CD14-positive monocyte (primary cell): ENCODE results near the gene TMEM45A. TPM values are rescaled to one million over a fixed set of nuclear protein-coding genes. Genes with fewer than 3 reads are reported as not detected.

Experiments
- DNase-seq, 3 donors: peaks; one replicate each; pipeline ENCODE4 v3.0.0-alpha.2; 2011 to 2022
- H2AFZ ChIP-seq: 2 replicates; pipeline ENCODE4 v1.6.0; 2012; ENCODE audit warnings: mild to moderate bottlenecking, low read depth, low read length, inconsistent platforms; ENCODE audit not compliant: insufficient read depth, poor library complexity, severe bottlenecking
- H3K27ac ChIP-seq, 2 donors: 1 replicate in 1 of 2; 2 replicates in 1 of 2; pipeline ENCODE4 v1.5.1; 2012 to 2013; ENCODE audit warnings: low read length in 2 of 2, control low read depth in 1 of 2, inconsistent platforms in 1 of 2, low read depth in 1 of 2, mild to moderate bottlenecking in 1 of 2
- H3K27me3 ChIP-seq, 2 donors: one replicate each; pipeline versions ENCODE4 v1.6.0 to v1.6.1; 2011 to 2013; ENCODE audit warnings: low read length in 2 of 2; ENCODE audit not compliant: control insufficient read depth in 2 of 2, insufficient read depth in 2 of 2
- H3K36me3 ChIP-seq, 2 donors: replicated peaks in 1 of 2; 1 replicate in 1 of 2; 2 replicates in 1 of 2; pipeline versions ENCODE4 v1.5.1 to v1.6.1; 2012 to 2013; ENCODE audit warnings: low read length in 2 of 2, control low read depth in 1 of 2, inconsistent platforms in 1 of 2, mild to moderate bottlenecking in 1 of 2; ENCODE audit not compliant: insufficient read depth in 2 of 2, control insufficient read depth in 1 of 2
- H3K4me1 ChIP-seq, 2 donors: 1 replicate in 1 of 2; 2 replicates in 1 of 2; pipeline versions ENCODE4 v1.5.1 to v1.6.1; 2012 to 2013; ENCODE audit warnings: low read length in 2 of 2, control low read depth in 1 of 2, inconsistent platforms in 1 of 2, mild to moderate bottlenecking in 1 of 2, moderate library complexity in 1 of 2; ENCODE audit not compliant: insufficient read depth in 2 of 2, control insufficient read depth in 1 of 2
- H3K4me2 ChIP-seq: replicated peaks from 2 replicates; pipeline ENCODE3; 2012; ENCODE audit warnings: low read length, moderate library complexity, mild to moderate bottlenecking; ENCODE audit not compliant: poor library complexity, severe bottlenecking; ENCODE audit errors: extremely low read depth
- H3K4me3 ChIP-seq, 3 experiments: fragments of 200-600 bp in 1 of 3; sonication (generic) in 1 of 3; replicated peaks in 1 of 3; 1 replicate in 2 of 3; 2 replicates in 1 of 3; pipeline ENCODE4 v1.5.1; 2011 to 2013; ENCODE audit warnings: low read length in 3 of 3, mild to moderate bottlenecking in 3 of 3, control low read depth in 2 of 3, low read depth in 2 of 3, inconsistent platforms in 1 of 3, moderate library complexity in 1 of 3
- H3K79me2 ChIP-seq: 2 replicates; pipeline ENCODE4 v1.6.0; 2012; ENCODE audit warnings: mild to moderate bottlenecking, control low read depth, inconsistent platforms, low read length, moderate library complexity; ENCODE audit not compliant: insufficient read depth
- H3K9ac ChIP-seq: 2 replicates; pipeline ENCODE4 v1.6.0; 2017; ENCODE audit warnings: low read length, mild to moderate bottlenecking; ENCODE audit not compliant: insufficient read depth, poor library complexity, severe bottlenecking
- H3K9me3 ChIP-seq, 2 donors: replicated peaks in 1 of 2; 1 replicate in 1 of 2; 2 replicates in 1 of 2; pipeline versions ENCODE4 v1.5.1 to v1.6.1; 2012 to 2013; ENCODE audit warnings: low read length in 2 of 2, control low read depth in 1 of 2; ENCODE audit not compliant: control insufficient read depth in 1 of 2, insufficient read depth in 1 of 2
- H4K20me1 ChIP-seq: 2 replicates; pipeline ENCODE4 v1.6.0; 2012; ENCODE audit warnings: mild to moderate bottlenecking, low read length, control low read depth, moderate library complexity; ENCODE audit not compliant: insufficient read depth
- H3K27ac Mint-ChIP-seq, 7 donors: one replicate each; pipeline ENCODE4 v1.8.0; 2020; ENCODE audit warnings: mild to moderate bottlenecking in 7 of 7, mixed read lengths in 7 of 7, moderate library complexity in 6 of 7, inconsistent platforms in 2 of 7
- H3K27me3 Mint-ChIP-seq, 3 donors: one replicate each; pipeline ENCODE4 v1.8.0; 2021 to 2022; ENCODE audit warnings: low read depth in 3 of 3, mild to moderate bottlenecking in 3 of 3, mixed read lengths in 3 of 3, moderate library complexity in 3 of 3, inconsistent platforms in 1 of 3
- H3K36me3 Mint-ChIP-seq, 2 donors: one replicate each; pipeline ENCODE4 v1.8.0; 2020; ENCODE audit warnings: mixed read lengths in 2 of 2, inconsistent platforms in 1 of 2, mild to moderate bottlenecking in 1 of 2
- H3K4me1 Mint-ChIP-seq: one replicate; pipeline ENCODE4 v1.8.0; 2020; ENCODE audit warnings: mild to moderate bottlenecking, mixed read lengths
- H3K4me3 Mint-ChIP-seq, 2 donors: one replicate each; pipeline ENCODE4 v1.8.0; 2020; ENCODE audit warnings: mild to moderate bottlenecking in 2 of 2, mixed read lengths in 2 of 2, moderate library complexity in 1 of 2
- H3K9me3 Mint-ChIP-seq, 7 donors: one replicate each; pipeline ENCODE4 v1.8.0; 2020 to 2022; ENCODE audit warnings: mixed read lengths in 7 of 7, mild to moderate bottlenecking in 6 of 7, moderate library complexity in 6 of 7, inconsistent platforms in 2 of 7
- WGBS: methylation state at CpG from one replicate; pipeline ENCODE4 v1.1.5; 2013; ENCODE audit warnings: missing lambda C conversion rate; ENCODE audit not compliant: insufficient coverage; 5-methylcytosine and 5-hydroxymethylcytosine counted together
- intact Hi-C, 2 donors: fragments of 100-400 bp; cut with micrococcal nuclease; formaldehyde crosslinking; loops; one replicate each; pipeline versions ENCODE4 v1.15.0 to v1.15.1; 2023
- polyA plus RNA-seq, 3 donors: library from polyadenylated mRNA; depleted of rRNA in 1 of 3; unstranded in 2 of 3; stranded (reverse) in 1 of 3; fragments of 300-500 nt in 2 of 3; fragments of >200 nt in 1 of 3; fragmentation: Illumina TruSeq in 2 of 3; gene quantifications; 1 replicate in 2 of 3; 2 replicates in 1 of 3; pipeline ENCODE4 v1.2.3, GENCODE V29; 2012 to 2021
- TF ChIP-seq, protein P1 (sequence below): fragments of 200-600 bp; IDR thresholded peaks from one replicate; pipeline ENCODE4 v1.8.0; 2022; ENCODE audit warnings: antibody characterized with exemption, mild to moderate bottlenecking

The TMEM45A gene
- polyA plus RNA-seq, 3 donors: 0.03 to 1.5 (median 0.97) TPM

DNA sequence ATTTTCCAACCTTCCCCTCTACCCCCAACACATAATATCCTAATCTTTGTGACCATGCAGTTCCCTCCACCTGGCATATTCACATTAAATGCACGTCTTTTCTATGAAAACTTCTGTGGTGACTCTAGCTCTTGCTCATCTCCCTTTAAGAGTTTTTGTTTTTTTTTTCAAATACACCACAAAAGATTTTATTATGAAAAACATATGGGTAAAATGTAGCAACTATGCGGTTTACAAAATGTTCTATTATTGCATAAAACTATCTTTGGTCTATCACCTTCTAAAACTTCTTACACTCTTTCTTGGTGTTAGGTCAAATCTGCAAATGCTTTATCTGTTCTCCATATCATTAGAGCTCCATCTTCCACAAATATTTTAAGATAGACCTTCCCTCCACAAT is 78.4 kb downstream of the TMEM45A start:
- WGBS: no CpG with 5 or more reads among the region's 2 CpGs
- peaks cover 0 to 1% (median 1%) of the 10 kb centered on the region in 3 donors for H3K27me3 Mint-ChIP-seq
- Histone ChIP-seq H3K9ac (no peak overlapping the region), H3K4me1 (no peaks in the 10 kb centered on the region), H4K20me1 (no peaks in the 10 kb centered on the region), H3K4me2 (no peak overlapping the region), H3K27me3 (no peaks in the 10 kb centered on the region), H2AFZ (no peak overlapping the region), H3K79me2 (no peaks in the 10 kb centered on the region), H3K9me3 (no peaks in the 10 kb centered on the region), H3K27ac (no peak overlapping the region), H3K4me3 (no peak overlapping the region), H3K36me3 (no peaks in the 10 kb centered on the region)
- peaks cover 7% of the 10 kb centered on the region for H3K4me1 Mint-ChIP-seq
- TF ChIP-seq, protein P1, sequence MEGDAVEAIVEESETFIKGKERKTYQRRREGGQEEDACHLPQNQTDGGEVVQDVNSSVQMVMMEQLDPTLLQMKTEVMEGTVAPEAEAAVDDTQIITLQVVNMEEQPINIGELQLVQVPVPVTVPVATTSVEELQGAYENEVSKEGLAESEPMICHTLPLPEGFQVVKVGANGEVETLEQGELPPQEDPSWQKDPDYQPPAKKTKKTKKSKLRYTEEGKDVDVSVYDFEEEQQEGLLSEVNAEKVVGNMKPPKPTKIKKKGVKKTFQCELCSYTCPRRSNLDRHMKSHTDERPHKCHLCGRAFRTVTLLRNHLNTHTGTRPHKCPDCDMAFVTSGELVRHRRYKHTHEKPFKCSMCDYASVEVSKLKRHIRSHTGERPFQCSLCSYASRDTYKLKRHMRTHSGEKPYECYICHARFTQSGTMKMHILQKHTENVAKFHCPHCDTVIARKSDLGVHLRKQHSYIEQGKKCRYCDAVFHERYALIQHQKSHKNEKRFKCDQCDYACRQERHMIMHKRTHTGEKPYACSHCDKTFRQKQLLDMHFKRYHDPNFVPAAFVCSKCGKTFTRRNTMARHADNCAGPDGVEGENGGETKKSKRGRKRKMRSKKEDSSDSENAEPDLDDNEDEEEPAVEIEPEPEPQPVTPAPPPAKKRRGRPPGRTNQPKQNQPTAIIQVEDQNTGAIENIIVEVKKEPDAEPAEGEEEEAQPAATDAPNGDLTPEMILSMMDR: no peak
- H3K27ac Mint-ChIP-seq: no peak overlapping the region
- no peak for DNase-seq
- intact Hi-C loops: no loop called here
- peaks cover 12% of the 10 kb centered on the region in 2 donors for H3K36me3 Mint-ChIP-seq
- H3K9me3 Mint-ChIP-seq: peaks cover 0 to 6% (median 0%) of the 10 kb centered on the region in 7 donors
- no peak overlapping the region for H3K4me3 Mint-ChIP-seq

DNA sequence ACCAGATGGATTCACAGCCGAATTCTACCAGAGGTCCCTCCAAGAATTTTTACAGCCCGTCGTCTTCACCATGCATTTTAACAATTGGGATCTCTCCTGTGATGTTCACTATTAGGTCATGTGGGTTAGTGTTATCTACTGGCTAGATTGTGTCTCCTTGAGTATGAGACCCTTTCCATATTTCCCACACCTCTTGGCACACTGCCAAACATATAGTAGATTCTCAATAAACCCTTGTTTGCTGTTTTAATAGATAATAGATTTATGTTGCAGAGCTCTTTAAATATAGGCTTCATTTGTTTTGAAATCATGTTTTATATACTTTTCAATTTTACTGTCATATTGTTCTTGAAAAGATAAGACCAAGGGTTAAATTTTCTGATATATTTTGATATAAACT is 82.1 kb downstream of the TMEM45A start:
- Histone ChIP-seq H3K4me2 (no peak overlapping the region), H3K79me2 (no peaks in the 10 kb centered on the region), H3K4me3 (no peak overlapping the region), H3K36me3 (no peaks in the 10 kb centered on the region), H2AFZ (no peak overlapping the region), H3K27ac (no peak overlapping the region), H3K9ac (no peak overlapping the region), H3K9me3 (no peaks in the 10 kb centered on the region), H3K27me3 (no peaks in the 10 kb centered on the region), H3K4me1 (no peaks in the 10 kb centered on the region), H4K20me1 (no peaks in the 10 kb centered on the region)
- Mint-ChIP-seq H3K4me3 (no peak overlapping the region), H3K9me3 (peaks cover 0 to 5% (median 2%) of the 10 kb centered on the region in 7 donors), H3K27ac (no peak overlapping the region), H3K27me3 (peaks cover 0 to 4% (median 0%) of the 10 kb centered on the region in 3 donors), H3K36me3 (peaks cover 12% of the 10 kb centered on the region in 2 donors), H3K4me1 (peaks cover 4% of the 10 kb centered on the region)
- no CpG with 5 or more reads among the region's 3 CpGs for WGBS
- no peak for DNase-seq
- TF ChIP-seq, protein P1: no peak
- intact Hi-C loops: no loop called here
